CD14-positive monocyte (primary cell): ENCODE measurements around the gene CRYBA2. TPM values are rescaled to one million over a fixed set of nuclear protein-coding genes. Genes with fewer than 3 reads are reported as not detected.

Experiments
- DNase-seq, 3 donors: peaks; one replicate each; pipeline ENCODE4 v3.0.0-alpha.2; 2011 to 2022
- H2AFZ ChIP-seq: 2 replicates; pipeline ENCODE4 v1.6.0; 2012; ENCODE audit warnings: mild to moderate bottlenecking, low read depth, low read length, inconsistent platforms; ENCODE audit not compliant: insufficient read depth, poor library complexity, severe bottlenecking
- H3K27ac ChIP-seq, 2 donors: 1 replicate in 1 of 2; 2 replicates in 1 of 2; pipeline ENCODE4 v1.5.1; 2012 to 2013; ENCODE audit warnings: low read length in 2 of 2, control low read depth in 1 of 2, inconsistent platforms in 1 of 2, low read depth in 1 of 2, mild to moderate bottlenecking in 1 of 2
- H3K27me3 ChIP-seq, 2 donors: one replicate each; pipeline versions ENCODE4 v1.6.0 to v1.6.1; 2011 to 2013; ENCODE audit warnings: low read length in 2 of 2; ENCODE audit not compliant: control insufficient read depth in 2 of 2, insufficient read depth in 2 of 2
- H3K36me3 ChIP-seq, 2 donors: replicated peaks in 1 of 2; 1 replicate in 1 of 2; 2 replicates in 1 of 2; pipeline versions ENCODE4 v1.5.1 to v1.6.1; 2012 to 2013; ENCODE audit warnings: low read length in 2 of 2, control low read depth in 1 of 2, inconsistent platforms in 1 of 2, mild to moderate bottlenecking in 1 of 2; ENCODE audit not compliant: insufficient read depth in 2 of 2, control insufficient read depth in 1 of 2
- H3K4me1 ChIP-seq, 2 donors: 1 replicate in 1 of 2; 2 replicates in 1 of 2; pipeline versions ENCODE4 v1.5.1 to v1.6.1; 2012 to 2013; ENCODE audit warnings: low read length in 2 of 2, control low read depth in 1 of 2, inconsistent platforms in 1 of 2, mild to moderate bottlenecking in 1 of 2, moderate library complexity in 1 of 2; ENCODE audit not compliant: insufficient read depth in 2 of 2, control insufficient read depth in 1 of 2
- H3K4me2 ChIP-seq: replicated peaks from 2 replicates; pipeline ENCODE3; 2012; ENCODE audit warnings: low read length, moderate library complexity, mild to moderate bottlenecking; ENCODE audit not compliant: poor library complexity, severe bottlenecking; ENCODE audit errors: extremely low read depth
- H3K4me3 ChIP-seq, 3 experiments: fragments of 200-600 bp in 1 of 3; sonication (generic) in 1 of 3; replicated peaks in 1 of 3; 1 replicate in 2 of 3; 2 replicates in 1 of 3; pipeline ENCODE4 v1.5.1; 2011 to 2013; ENCODE audit warnings: low read length in 3 of 3, mild to moderate bottlenecking in 3 of 3, control low read depth in 2 of 3, low read depth in 2 of 3, inconsistent platforms in 1 of 3, moderate library complexity in 1 of 3
- H3K79me2 ChIP-seq: 2 replicates; pipeline ENCODE4 v1.6.0; 2012; ENCODE audit warnings: mild to moderate bottlenecking, control low read depth, inconsistent platforms, low read length, moderate library complexity; ENCODE audit not compliant: insufficient read depth
- H3K9ac ChIP-seq: 2 replicates; pipeline ENCODE4 v1.6.0; 2017; ENCODE audit warnings: low read length, mild to moderate bottlenecking; ENCODE audit not compliant: insufficient read depth, poor library complexity, severe bottlenecking
- H3K9me3 ChIP-seq, 2 donors: replicated peaks in 1 of 2; 1 replicate in 1 of 2; 2 replicates in 1 of 2; pipeline versions ENCODE4 v1.5.1 to v1.6.1; 2012 to 2013; ENCODE audit warnings: low read length in 2 of 2, control low read depth in 1 of 2; ENCODE audit not compliant: control insufficient read depth in 1 of 2, insufficient read depth in 1 of 2
- H4K20me1 ChIP-seq: 2 replicates; pipeline ENCODE4 v1.6.0; 2012; ENCODE audit warnings: mild to moderate bottlenecking, low read length, control low read depth, moderate library complexity; ENCODE audit not compliant: insufficient read depth
- H3K27ac Mint-ChIP-seq, 7 donors: one replicate each; pipeline ENCODE4 v1.8.0; 2020; ENCODE audit warnings: mild to moderate bottlenecking in 7 of 7, mixed read lengths in 7 of 7, moderate library complexity in 6 of 7, inconsistent platforms in 2 of 7
- H3K27me3 Mint-ChIP-seq, 3 donors: one replicate each; pipeline ENCODE4 v1.8.0; 2021 to 2022; ENCODE audit warnings: low read depth in 3 of 3, mild to moderate bottlenecking in 3 of 3, mixed read lengths in 3 of 3, moderate library complexity in 3 of 3, inconsistent platforms in 1 of 3
- H3K36me3 Mint-ChIP-seq, 2 donors: one replicate each; pipeline ENCODE4 v1.8.0; 2020; ENCODE audit warnings: mixed read lengths in 2 of 2, inconsistent platforms in 1 of 2, mild to moderate bottlenecking in 1 of 2
- H3K4me1 Mint-ChIP-seq: one replicate; pipeline ENCODE4 v1.8.0; 2020; ENCODE audit warnings: mild to moderate bottlenecking, mixed read lengths
- H3K4me3 Mint-ChIP-seq, 2 donors: one replicate each; pipeline ENCODE4 v1.8.0; 2020; ENCODE audit warnings: mild to moderate bottlenecking in 2 of 2, mixed read lengths in 2 of 2, moderate library complexity in 1 of 2
- H3K9me3 Mint-ChIP-seq, 7 donors: one replicate each; pipeline ENCODE4 v1.8.0; 2020 to 2022; ENCODE audit warnings: mixed read lengths in 7 of 7, mild to moderate bottlenecking in 6 of 7, moderate library complexity in 6 of 7, inconsistent platforms in 2 of 7
- WGBS: methylation state at CpG from one replicate; pipeline ENCODE4 v1.1.5; 2013; ENCODE audit warnings: missing lambda C conversion rate; ENCODE audit not compliant: insufficient coverage; 5-methylcytosine and 5-hydroxymethylcytosine counted together
- intact Hi-C, 2 donors: fragments of 100-400 bp; cut with micrococcal nuclease; formaldehyde crosslinking; loops; one replicate each; pipeline versions ENCODE4 v1.15.0 to v1.15.1; 2023
- polyA plus RNA-seq, 3 donors: library from polyadenylated mRNA; depleted of rRNA in 1 of 3; unstranded in 2 of 3; stranded (reverse) in 1 of 3; fragments of 300-500 nt in 2 of 3; fragments of >200 nt in 1 of 3; fragmentation: Illumina TruSeq in 2 of 3; gene quantifications; 1 replicate in 2 of 3; 2 replicates in 1 of 3; pipeline ENCODE4 v1.2.3, GENCODE V29; 2012 to 2021
- TF ChIP-seq, protein P1 (sequence below): fragments of 200-600 bp; IDR thresholded peaks from one replicate; pipeline ENCODE4 v1.8.0; 2022; ENCODE audit warnings: antibody characterized with exemption, mild to moderate bottlenecking

The CRYBA2 gene
- polyA plus RNA-seq, 3 donors = not detected

DNA sequence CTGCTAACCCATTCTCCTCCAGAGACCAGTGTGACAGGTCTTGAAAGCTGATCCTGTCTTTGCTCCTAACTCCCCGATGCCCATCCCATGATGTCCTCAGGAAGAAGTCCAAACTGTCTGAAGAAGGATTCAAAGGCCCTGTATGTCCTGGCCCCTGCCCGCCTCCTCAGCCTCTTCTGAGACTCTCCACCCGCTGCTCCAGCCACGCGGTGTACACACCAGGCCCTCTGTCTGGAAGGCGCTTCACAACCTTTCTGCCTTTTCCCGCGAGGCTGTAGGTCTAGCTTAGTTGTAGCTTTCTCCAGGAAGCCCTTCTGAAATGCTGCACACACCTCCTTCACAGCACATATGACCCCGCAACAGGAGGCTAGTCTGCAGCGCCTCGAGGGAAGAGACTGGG, 23.5 kb upstream of the CRYBA2 start:
- Mint-ChIP-seq H3K27me3 (peaks cover 10 to 27% (median 21%) of the 10 kb centered on the region in 3 donors), H3K4me1 (peaks cover 11% of the 10 kb centered on the region), H3K9me3 (no peaks in the 10 kb centered on the region), H3K36me3 (no peaks in the 10 kb centered on the region), H3K4me3 (no peak overlapping the region), H3K27ac (no peak overlapping the region)
- intact Hi-C loops = no loop called here
- no peaks in the 10 kb centered on the region for H3K9me3 ChIP-seq
- H2AFZ ChIP-seq = no peak overlapping the region
- H3K4me3 ChIP-seq = no peak overlapping the region
- no peak for DNase-seq
- no peaks in the 10 kb centered on the region for H3K27me3 ChIP-seq
- no peaks in the 10 kb centered on the region for H3K36me3 ChIP-seq
- no peak overlapping the region for H3K4me2 ChIP-seq
- TF ChIP-seq, protein P1, sequence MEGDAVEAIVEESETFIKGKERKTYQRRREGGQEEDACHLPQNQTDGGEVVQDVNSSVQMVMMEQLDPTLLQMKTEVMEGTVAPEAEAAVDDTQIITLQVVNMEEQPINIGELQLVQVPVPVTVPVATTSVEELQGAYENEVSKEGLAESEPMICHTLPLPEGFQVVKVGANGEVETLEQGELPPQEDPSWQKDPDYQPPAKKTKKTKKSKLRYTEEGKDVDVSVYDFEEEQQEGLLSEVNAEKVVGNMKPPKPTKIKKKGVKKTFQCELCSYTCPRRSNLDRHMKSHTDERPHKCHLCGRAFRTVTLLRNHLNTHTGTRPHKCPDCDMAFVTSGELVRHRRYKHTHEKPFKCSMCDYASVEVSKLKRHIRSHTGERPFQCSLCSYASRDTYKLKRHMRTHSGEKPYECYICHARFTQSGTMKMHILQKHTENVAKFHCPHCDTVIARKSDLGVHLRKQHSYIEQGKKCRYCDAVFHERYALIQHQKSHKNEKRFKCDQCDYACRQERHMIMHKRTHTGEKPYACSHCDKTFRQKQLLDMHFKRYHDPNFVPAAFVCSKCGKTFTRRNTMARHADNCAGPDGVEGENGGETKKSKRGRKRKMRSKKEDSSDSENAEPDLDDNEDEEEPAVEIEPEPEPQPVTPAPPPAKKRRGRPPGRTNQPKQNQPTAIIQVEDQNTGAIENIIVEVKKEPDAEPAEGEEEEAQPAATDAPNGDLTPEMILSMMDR = no peak
- no peaks in the 10 kb centered on the region for H3K79me2 ChIP-seq
- no peak overlapping the region for H3K9ac ChIP-seq
- H3K27ac ChIP-seq = no peak overlapping the region
- WGBS = 95% methylated on average over 5 of the region's 11 CpGs
- H3K4me1 ChIP-seq = peaks cover 11 to 17% of the 10 kb centered on the region in 2 donors
- no peaks in the 10 kb centered on the region for H4K20me1 ChIP-seq

DNA sequence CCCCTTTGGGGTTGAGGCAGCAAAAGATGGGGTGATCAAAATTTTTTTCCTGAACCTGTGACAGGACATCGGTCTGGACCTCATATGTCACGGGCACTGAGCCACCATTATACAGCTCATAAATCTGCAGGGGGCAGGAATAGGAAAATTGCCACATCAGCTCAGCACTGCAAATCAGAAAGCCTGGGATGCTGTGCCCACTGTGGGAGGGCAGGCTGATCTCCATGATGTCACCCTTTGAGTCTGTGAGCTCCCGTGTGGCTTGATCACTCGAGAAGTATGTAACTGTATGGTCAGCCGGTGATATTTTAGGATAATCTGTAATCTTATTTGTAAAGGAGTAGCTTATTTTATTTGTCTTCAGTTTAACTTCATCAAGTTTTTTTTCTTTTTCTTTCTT, 17.7 kb upstream of the CRYBA2 start:
- Histone ChIP-seq H3K9ac (no peak overlapping the region), H3K9me3 (no peaks in the 10 kb centered on the region), H3K27ac (no peak overlapping the region), H3K79me2 (no peaks in the 10 kb centered on the region), H3K27me3 (peaks cover 0 to 12% of the 10 kb centered on the region in 2 donors), H4K20me1 (no peaks in the 10 kb centered on the region), H2AFZ (no peak overlapping the region), H3K4me3 (no peak overlapping the region), H3K4me2 (no peak overlapping the region), H3K4me1 (no peaks in the 10 kb centered on the region), H3K36me3 (no peaks in the 10 kb centered on the region)
- peaks cover 24 to 55% (median 30%) of the 10 kb centered on the region in 3 donors for H3K27me3 Mint-ChIP-seq
- no peak overlapping the region for H3K27ac Mint-ChIP-seq
- intact Hi-C loops = no loop called here
- H3K36me3 Mint-ChIP-seq = no peaks in the 10 kb centered on the region
- 90% methylated on average over 2 of the region's 5 CpGs for WGBS
- DNase-seq = no peak
- H3K4me1 Mint-ChIP-seq = no peaks in the 10 kb centered on the region
- peaks cover 0 to 4% (median 1%) of the 10 kb centered on the region in 7 donors for H3K9me3 Mint-ChIP-seq
- TF ChIP-seq, protein P1 = no peak
- H3K4me3 Mint-ChIP-seq = no peak overlapping the region
